ENCODE results near the gene IFNA13. TPM values are rescaled to one million over a fixed set of nuclear protein-coding genes. Genes with fewer than 3 reads are reported as not detected.

Gene IFNA13
- total RNA-seq, 2 experiments from 2014 or later: not detected

- Mint-ChIP-seq H3K4me3 (peak overlapping the region; percentile 94), H3K27me3 (no peaks in the 10 kb centered on the region), H3K27ac (peak overlapping the region; percentile 96), H3K36me3 (ENCODE audit: low read depth) (peaks cover 62% of the 10 kb centered on the region), H3K9me3 (peaks cover 2% of the 10 kb centered on the region), H3K4me1 (ENCODE audit: low read depth) (peaks cover 83% of the 10 kb centered on the region)
- no peak for ATAC-seq (ENCODE audit: poor library complexity)
- ChIA-PET POLR2A (interaction anchor here (2.6 kb wide), 1 partner anchor 469 kb away, joined by 9 read pairs; the partner anchor contains the start of gene MTAP), CTCF (interaction anchor here (0.8 to 3.9 kb wide), 2 partner anchors 63 to 228 kb away, joined by 3 to 20 read pairs; no protein-coding TSS in a partner anchor)
- H3K36me3 ChIP-seq (ENCODE audit: insufficient read depth, low read length): peaks cover 11% of the 10 kb centered on the region
- no peaks in the 10 kb centered on the region for H3K9me3 ChIP-seq (ENCODE audit: control insufficient read depth in 1 of 2, insufficient read depth in 1 of 2, low read length in 2 of 2)
- intact Hi-C loops (cut with DNase I, micrococcal nuclease): loop anchor here (5.0 to 10.0 kb wide), 3 partner anchors 222 to 469 kb away; partner anchors contain the start of gene MTAP (in 1 of the 2)
- H3K27ac ChIP-seq (ENCODE audit: low read depth in 1 of 2, low read length in 2 of 2): no peak overlapping the region
- H3K27me3 ChIP-seq (ENCODE audit: control insufficient read depth in 1 of 2, insufficient read depth in 2 of 2, low read length in 2 of 2): no peaks in the 10 kb centered on the region
- no peak for TF ChIP-seq CTCF (IDR thresholded peaks at IDR 0.05)
- no peak for DNase-seq
- H3K4me3 ChIP-seq (ENCODE audit: low read length): no peak overlapping the region
- peaks cover 27% of the 10 kb centered on the region for H3K4me1 ChIP-seq (ENCODE audit: insufficient read depth, low read length)
Measured at GRCh38 chr9:21333226-21333625, 34.6 kb downstream of the IFNA13 start.

- ChIA-PET CTCF (interaction anchor here (0.8 to 3.9 kb wide), 3 partner anchors 10 to 71 kb away, joined by 3 to 20 read pairs (median 3); no protein-coding TSS in a partner anchor), POLR2A (no interaction called here)
- Mint-ChIP-seq H3K27me3 (no peaks in the 10 kb centered on the region), H3K9me3 (peaks cover 2% of the 10 kb centered on the region), H3K27ac (peak overlapping the region; percentile 96), H3K36me3 (ENCODE audit: low read depth) (peaks cover 62% of the 10 kb centered on the region), H3K4me1 (ENCODE audit: low read depth) (peaks cover 95% of the 10 kb centered on the region), H3K4me3 (peak overlapping the region; percentile 94)
- ATAC-seq (ENCODE audit: poor library complexity) (no peak), DNase-seq (no peak)
- Histone ChIP-seq H3K9me3 (ENCODE audit: control insufficient read depth in 1 of 2, insufficient read depth in 1 of 2, low read length in 2 of 2) (no peaks in the 10 kb centered on the region), H3K27me3 (ENCODE audit: control insufficient read depth in 1 of 2, insufficient read depth in 2 of 2, low read length in 2 of 2) (no peaks in the 10 kb centered on the region), H3K4me1 (ENCODE audit: insufficient read depth, low read length) (peaks cover 27% of the 10 kb centered on the region), H3K4me3 (ENCODE audit: low read length) (no peak overlapping the region), H3K36me3 (ENCODE audit: insufficient read depth, low read length) (peaks cover 11% of the 10 kb centered on the region), H3K27ac (ENCODE audit: low read depth in 1 of 2, low read length in 2 of 2) (no peak overlapping the region)
- intact Hi-C loops (cut with DNase I, micrococcal nuclease): loop anchor here (5.0 to 10.0 kb wide), 3 partner anchors 223 to 470 kb away; partner anchors contain the start of gene MTAP (in 1 of the 2)
- no peak for TF ChIP-seq CTCF (IDR thresholded peaks at IDR 0.05)
Measured at GRCh38 chr9:21331676-21332402, 36.0 kb downstream of the IFNA13 start.

- no peaks in the 10 kb centered on the region for H3K27me3 Mint-ChIP-seq
- Histone ChIP-seq H3K9me3 (ENCODE audit: control insufficient read depth in 1 of 2, insufficient read depth in 1 of 2, low read length in 2 of 2) (no peaks in the 10 kb centered on the region), H3K27ac (ENCODE audit: low read depth in 1 of 2, low read length in 2 of 2) (no peak overlapping the region), H3K36me3 (ENCODE audit: insufficient read depth, low read length) (peaks cover 21% of the 10 kb centered on the region), H3K4me1 (ENCODE audit: insufficient read depth, low read length) (peaks cover 6% of the 10 kb centered on the region), H3K27me3 (ENCODE audit: control insufficient read depth in 1 of 2, insufficient read depth in 2 of 2, low read length in 2 of 2) (no peaks in the 10 kb centered on the region), H3K4me3 (ENCODE audit: low read length) (no peak overlapping the region)
- no peaks in the 10 kb centered on the region for H3K9me3 Mint-ChIP-seq
- DNase-seq: peak in 3 of 14 experiments; percentile 76 to 77 (median 76)
- intact Hi-C loops (cut with DNase I, micrococcal nuclease): loop anchor here (1.0 to 10.0 kb wide), 6 partner anchors 70 to 708 kb away; no protein-coding TSS in a partner anchor
- H3K36me3 Mint-ChIP-seq (ENCODE audit: low read depth): peaks cover 57% of the 10 kb centered on the region
- POLR2A ChIA-PET: interaction anchor here (0.6 to 1.6 kb wide), 5 partner anchors 9 to 128 kb away, joined by 3 to 17 read pairs (median 4); partner anchors contain the start of gene KLHL9
- H3K4me3 Mint-ChIP-seq: peak overlapping the region; percentile 60
- H3K27ac Mint-ChIP-seq: peak overlapping the region; percentile 7
- H3K4me1 Mint-ChIP-seq (ENCODE audit: low read depth): peaks cover 70% of the 10 kb centered on the region
- ATAC-seq (ENCODE audit: poor library complexity): peak; percentile 91
- CTCF ChIA-PET: interaction anchor here (0.6 to 2.8 kb wide), 21 partner anchors 8 to 462 kb away, joined by 3 to 34 read pairs (median 4); partner anchors contain the start of gene KLHL9
- peak; percentile 79 for TF ChIP-seq CTCF (IDR thresholded peaks at IDR 0.05)
Measured at GRCh38 chr9:21326526-21327139, 41.2 kb downstream of the IFNA13 start.

All from CD4-positive, alpha-beta T cell (primary cell).